ENCODE data around the gene RACGAP1. TPM values are rescaled to one million over a fixed set of nuclear protein-coding genes. Genes with fewer than 3 reads are reported as not detected.

The RACGAP1 gene
- total RNA-seq, 4 donors from 2014 or later, result 10.5 to 23.7 (median 13.1) TPM

GRCh38 chr12:50006754-50007442 is 18.4 kb downstream of the RACGAP1 start:
- Histone ChIP-seq H3K4me3 (no peak overlapping the region), H3K9me3 (no peaks in the 10 kb centered on the region), H3K36me3 (no peaks in the 10 kb centered on the region), H3K27ac (peak overlapping the region in 1 of 4 donors; percentile 70), H3K4me1 (peaks cover 4 to 43% (median 10%) of the 10 kb centered on the region in 3 donors), H3K27me3 (no peaks in the 10 kb centered on the region)
- TF ChIP-seq EP300 (IDR thresholded peaks at IDR 0.05), result no peak
- TF ChIP-seq POLR2AphosphoS5 (IDR thresholded peaks at IDR 0.05), result no peak
- TF ChIP-seq CTCF (IDR thresholded peaks at IDR 0.05), result no peak
- TF ChIP-seq POLR2A (IDR thresholded peaks at IDR 0.05), result no peak
- no peak for ATAC-seq
- WGBS, 2 donors (ENCODE audit: low coverage in 1 of 2), result 30 to 81% methylated on average over 1 of the region's 1 CpG

DNA sequence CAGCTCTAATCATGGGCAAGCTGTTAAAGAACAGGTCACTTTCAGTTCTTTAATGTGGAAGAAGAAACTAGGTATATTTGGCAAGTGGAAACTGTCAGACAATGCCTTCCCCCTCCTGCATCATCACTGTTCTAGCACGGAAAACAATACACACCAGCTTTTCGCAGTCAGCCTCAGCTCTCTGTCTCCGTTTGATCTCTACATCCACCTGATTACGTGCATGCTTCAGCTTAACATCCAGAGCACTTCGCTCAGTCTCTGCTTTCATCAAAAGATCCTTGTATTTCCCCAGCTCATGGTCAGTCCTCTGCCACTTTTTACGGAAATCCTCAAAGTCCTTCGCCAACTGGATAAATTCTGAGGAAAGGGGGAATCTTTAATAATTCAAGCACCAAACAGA is 19.0 kb downstream of the RACGAP1 start:
- H3K4me1 ChIP-seq, result peaks cover 4 to 43% (median 10%) of the 10 kb centered on the region in 3 donors
- WGBS, 2 donors (ENCODE audit: low coverage in 1 of 2), result 58 to 66% methylated on average over 5 to 6 of the region's 7 CpGs
- TF ChIP-seq POLR2AphosphoS5 (IDR thresholded peaks at IDR 0.05), result no peak
- TF ChIP-seq POLR2A (IDR thresholded peaks at IDR 0.05), result no peak
- no peak for TF ChIP-seq CTCF (IDR thresholded peaks at IDR 0.05)
- no peak for TF ChIP-seq EP300 (IDR thresholded peaks at IDR 0.05)
- H3K9me3 ChIP-seq, result no peaks in the 10 kb centered on the region
- H3K27ac ChIP-seq, result peak overlapping the region in 2 of 4 donors; percentile 65 to 70
- no peaks in the 10 kb centered on the region for H3K27me3 ChIP-seq
- H3K36me3 ChIP-seq, result peaks cover 0 to 1% of the 10 kb centered on the region in 2 donors
- no peak for ATAC-seq
- H3K4me3 ChIP-seq, result no peak overlapping the region

DNA sequence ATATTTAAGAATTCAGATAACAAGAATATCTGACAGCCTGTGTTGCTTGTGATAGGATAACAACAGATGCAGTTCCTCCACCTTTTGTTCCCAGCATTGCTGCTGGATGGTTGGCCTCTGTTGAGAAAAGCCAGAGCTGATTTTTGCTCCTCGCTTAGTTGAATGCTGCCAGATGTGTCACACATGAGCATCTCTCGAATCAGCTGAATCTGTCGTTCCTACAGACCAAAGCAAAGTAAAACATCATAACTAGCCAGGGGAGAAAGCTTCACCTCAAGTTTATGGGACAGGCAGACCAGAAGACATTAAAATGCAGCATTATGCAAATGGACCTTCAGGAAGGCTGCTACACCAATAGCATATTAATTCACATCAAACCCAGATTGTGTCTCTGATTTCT is 20.1 kb downstream of the RACGAP1 start:
- Histone ChIP-seq H3K27ac (peak overlapping the region; percentile 45 to 70 (median 63)), H3K27me3 (no peaks in the 10 kb centered on the region), H3K4me1 (peaks cover 4 to 43% (median 10%) of the 10 kb centered on the region in 3 donors), H3K4me3 (no peak overlapping the region), H3K36me3 (peaks cover 0 to 11% of the 10 kb centered on the region in 2 donors), H3K9me3 (no peaks in the 10 kb centered on the region)
- ATAC-seq, result no peak
- TF ChIP-seq CTCF (IDR thresholded peaks at IDR 0.05) (no peak), EP300 (IDR thresholded peaks at IDR 0.05) (no peak), POLR2AphosphoS5 (IDR thresholded peaks at IDR 0.05) (no peak), POLR2A (IDR thresholded peaks at IDR 0.05) (no peak)
- 11 to 60% methylated on average over 1 to 3 of the region's 3 CpGs for WGBS, 2 donors (ENCODE audit: low coverage in 1 of 2)

GRCh38 chr12:50004696-50005095 is 20.6 kb downstream of the RACGAP1 start:
- no peak for ATAC-seq
- Histone ChIP-seq H3K4me3 (no peak overlapping the region), H3K36me3 (peaks cover 0 to 11% of the 10 kb centered on the region in 2 donors), H3K4me1 (peaks cover 4 to 43% (median 10%) of the 10 kb centered on the region in 3 donors), H3K27me3 (no peaks in the 10 kb centered on the region), H3K9me3 (no peaks in the 10 kb centered on the region), H3K27ac (peak overlapping the region; percentile 45 to 70 (median 63))
- no peak for TF ChIP-seq POLR2AphosphoS5 (IDR thresholded peaks at IDR 0.05)

DNA sequence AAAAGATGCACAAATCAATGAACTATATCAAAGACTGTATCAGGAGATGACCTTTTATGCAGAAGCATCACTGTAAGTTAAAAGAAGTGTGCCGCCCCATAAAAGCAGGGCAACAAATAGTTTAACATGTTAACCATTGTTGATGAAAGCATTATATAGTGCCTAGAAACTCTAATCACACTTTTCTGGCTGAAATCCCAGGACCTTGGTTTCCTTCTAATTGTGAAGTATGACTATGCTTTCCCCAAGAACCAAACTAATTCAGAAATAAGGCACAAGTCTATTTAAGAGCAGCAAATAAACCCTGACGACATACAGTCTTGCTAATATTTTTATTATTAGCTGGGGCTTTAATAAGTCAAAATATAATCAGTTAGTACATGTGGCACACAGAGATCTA is 21.7 kb downstream of the RACGAP1 start:
- 25 to 46% methylated on average over 1 to 2 of the region's 2 CpGs for WGBS, 2 donors (ENCODE audit: low coverage in 1 of 2)
- H3K4me3 ChIP-seq, result no peak overlapping the region
- TF ChIP-seq POLR2A (IDR thresholded peaks at IDR 0.05) (no peak), EP300 (IDR thresholded peaks at IDR 0.05) (no peak), POLR2AphosphoS5 (IDR thresholded peaks at IDR 0.05) (no peak), CTCF (IDR thresholded peaks at IDR 0.05) (no peak)
- H3K4me1 ChIP-seq, result peaks cover 4 to 43% (median 10%) of the 10 kb centered on the region in 3 donors
- peaks cover 0 to 21% of the 10 kb centered on the region in 2 donors for H3K36me3 ChIP-seq
- H3K9me3 ChIP-seq, result no peaks in the 10 kb centered on the region
- H3K27ac ChIP-seq, result peak overlapping the region in 1 of 4 donors; percentile 70
- ATAC-seq, result no peak
- no peaks in the 10 kb centered on the region for H3K27me3 ChIP-seq

Measured in gastroesophageal sphincter (tissue), 4 donors.